ENCODE measurements around the gene MAN1A1.

DNA sequence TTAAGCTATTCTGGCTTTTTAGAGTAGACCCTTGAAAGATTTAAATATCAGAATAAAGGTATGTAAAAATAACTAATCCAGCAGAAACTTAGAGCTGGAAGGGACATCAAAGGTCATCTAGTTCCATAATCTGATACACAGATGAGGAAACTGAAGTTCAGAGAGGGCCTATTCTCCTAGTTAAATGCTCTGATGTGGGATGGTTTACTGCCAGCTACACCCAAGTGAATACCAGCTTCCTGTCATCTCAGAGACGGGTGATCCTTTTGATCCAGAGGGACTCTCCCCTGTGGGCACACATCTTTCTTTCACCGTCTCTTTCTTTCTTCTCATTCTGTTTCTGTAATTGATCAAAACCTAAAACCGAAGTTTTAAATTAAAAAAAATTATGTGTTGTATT is 94.1 kb downstream of the MAN1A1 start:
- no peak for TF ChIP-seq POLR2A (IDR thresholded peaks at IDR 0.05)
- TF ChIP-seq, protein P1, sequence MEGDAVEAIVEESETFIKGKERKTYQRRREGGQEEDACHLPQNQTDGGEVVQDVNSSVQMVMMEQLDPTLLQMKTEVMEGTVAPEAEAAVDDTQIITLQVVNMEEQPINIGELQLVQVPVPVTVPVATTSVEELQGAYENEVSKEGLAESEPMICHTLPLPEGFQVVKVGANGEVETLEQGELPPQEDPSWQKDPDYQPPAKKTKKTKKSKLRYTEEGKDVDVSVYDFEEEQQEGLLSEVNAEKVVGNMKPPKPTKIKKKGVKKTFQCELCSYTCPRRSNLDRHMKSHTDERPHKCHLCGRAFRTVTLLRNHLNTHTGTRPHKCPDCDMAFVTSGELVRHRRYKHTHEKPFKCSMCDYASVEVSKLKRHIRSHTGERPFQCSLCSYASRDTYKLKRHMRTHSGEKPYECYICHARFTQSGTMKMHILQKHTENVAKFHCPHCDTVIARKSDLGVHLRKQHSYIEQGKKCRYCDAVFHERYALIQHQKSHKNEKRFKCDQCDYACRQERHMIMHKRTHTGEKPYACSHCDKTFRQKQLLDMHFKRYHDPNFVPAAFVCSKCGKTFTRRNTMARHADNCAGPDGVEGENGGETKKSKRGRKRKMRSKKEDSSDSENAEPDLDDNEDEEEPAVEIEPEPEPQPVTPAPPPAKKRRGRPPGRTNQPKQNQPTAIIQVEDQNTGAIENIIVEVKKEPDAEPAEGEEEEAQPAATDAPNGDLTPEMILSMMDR (IDR thresholded peaks at IDR 0.05): no peak
